Neuronal stem cell (in vitro differentiated cells): ENCODE data around the gene NGFR.
A peak's percentile ranks its signal among the peaks of the same experiment; 100 is the strongest.

ENCODE experiments used
- DNase-seq: peaks from one replicate; pipeline ENCODE4 v3.0.0-alpha.2; 2013; ENCODE audit warnings: low spot score
- H2AFZ ChIP-seq: one replicate; pipeline ENCODE4 v1.6.1; 2013; ENCODE audit warnings: mild to moderate bottlenecking, low read length, inconsistent platforms
- H2AK5ac ChIP-seq: 2 replicates; pipeline ENCODE4 v1.6.1; 2013; ENCODE audit warnings: low read depth, mild to moderate bottlenecking, inconsistent platforms, low read length, moderate library complexity, mixed read lengths
- H2BK120ac ChIP-seq: 2 replicates; pipeline ENCODE4 v1.6.1; 2013; ENCODE audit warnings: low read depth, mild to moderate bottlenecking, inconsistent platforms, low read length, moderate library complexity, mixed read lengths
- H2BK12ac ChIP-seq: one replicate; pipeline ENCODE4 v1.6.1; 2013; ENCODE audit warnings: low read length, inconsistent platforms
- H2BK15ac ChIP-seq: 2 replicates; pipeline ENCODE4 v1.6.1; 2013; ENCODE audit warnings: mild to moderate bottlenecking, low read length, inconsistent platforms, mixed read lengths
- H2BK5ac ChIP-seq: one replicate; pipeline ENCODE4 v1.6.1; 2013; ENCODE audit warnings: inconsistent platforms, mild to moderate bottlenecking, low read length, moderate library complexity
- H3K14ac ChIP-seq: one replicate; pipeline ENCODE4 v1.6.1; 2013; ENCODE audit warnings: low read length, inconsistent platforms
- H3K18ac ChIP-seq: 2 replicates; pipeline ENCODE4 v1.6.1; 2013; ENCODE audit warnings: low read length, inconsistent platforms
- H3K23ac ChIP-seq: 2 replicates; pipeline ENCODE4 v1.6.1; 2013; ENCODE audit warnings: low read depth, mild to moderate bottlenecking, mixed read lengths, low read length, inconsistent platforms; ENCODE audit not compliant: poor library complexity
- H3K27ac ChIP-seq: replicated peaks from 3 replicates; pipeline ENCODE4 v1.5.1; 2013; ENCODE audit warnings: low read length, inconsistent platforms
- H3K27me3 ChIP-seq, 3 experiments: 2 replicates each; pipeline ENCODE4 v1.6.1; 2013; ENCODE audit warnings: low read length in 3 of 3, mild to moderate bottlenecking in 2 of 3, inconsistent platforms in 1 of 3, low read depth in 1 of 3, mixed read lengths in 1 of 3, moderate library complexity in 1 of 3; ENCODE audit not compliant: control insufficient read depth in 3 of 3, insufficient read depth in 3 of 3
- H3K36me3 ChIP-seq, 2 donors: replicated peaks in 1 of 2; 2 replicates each; pipeline ENCODE4 v1.6.1; 2013; ENCODE audit warnings: low read length in 2 of 2; ENCODE audit not compliant: control insufficient read depth in 2 of 2, insufficient read depth in 2 of 2
- H3K4ac ChIP-seq: 2 replicates; pipeline ENCODE4 v1.6.1; 2013; ENCODE audit warnings: inconsistent platforms, mild to moderate bottlenecking, low read length, moderate library complexity
- H3K4me1 ChIP-seq, 2 donors: 1 replicate in 1 of 2; 2 replicates in 1 of 2; pipeline ENCODE4 v1.6.1; 2013; ENCODE audit warnings: low read length in 2 of 2, low read depth in 1 of 2; ENCODE audit not compliant: control insufficient read depth in 2 of 2, insufficient read depth in 1 of 2
- H3K4me2 ChIP-seq: one replicate; pipeline ENCODE4 v1.6.1; 2013; ENCODE audit warnings: mild to moderate bottlenecking, low read length, inconsistent platforms; ENCODE audit not compliant: insufficient read depth, poor library complexity, severe bottlenecking
- H3K4me3 ChIP-seq, 2 donors: 2 replicates each; pipeline ENCODE4 v1.5.1; 2013; ENCODE audit warnings: low read length in 2 of 2, mild to moderate bottlenecking in 2 of 2, inconsistent platforms in 1 of 2, moderate library complexity in 1 of 2
- H3K79me1 ChIP-seq: one replicate; pipeline ENCODE4 v1.6.1; 2013; ENCODE audit warnings: low read depth, mild to moderate bottlenecking, inconsistent platforms, low read length, moderate library complexity
- H3K9ac ChIP-seq: one replicate; pipeline ENCODE4 v1.6.1; 2013; ENCODE audit warnings: mild to moderate bottlenecking, low read depth, low read length, inconsistent platforms; ENCODE audit not compliant: poor library complexity
- H3K9me3 ChIP-seq, 2 donors: replicated peaks in 1 of 2; 2 replicates each; pipeline versions ENCODE3 to v1.6.1; 2013; ENCODE audit warnings: low read length in 2 of 2, mild to moderate bottlenecking in 2 of 2, inconsistent platforms in 1 of 2, low read depth in 1 of 2, mixed read lengths in 1 of 2, moderate library complexity in 1 of 2; ENCODE audit not compliant: control insufficient read depth in 2 of 2, insufficient read depth in 1 of 2
- H4K8ac ChIP-seq: one replicate; pipeline ENCODE4 v1.6.1; 2013; ENCODE audit warnings: low read depth, mild to moderate bottlenecking, inconsistent platforms, low read length, moderate library complexity
- H4K91ac ChIP-seq: one replicate; pipeline ENCODE4 v1.6.1; 2013; ENCODE audit warnings: low read length, low read depth, mild to moderate bottlenecking, inconsistent platforms; ENCODE audit not compliant: poor library complexity
- WGBS, 2 donors: extraction: QIAGEN DNeasy Blood & Tissue Kit; methylation state at CpG; one replicate each; pipeline ENCODE4 v1.1.7; 2013; ENCODE audit warnings: missing lambda C conversion rate in 2 of 2, mixed read lengths in 1 of 2; ENCODE audit not compliant: insufficient read length in 2 of 2, insufficient replicate concordance in 1 of 2; ENCODE audit errors: extremely low coverage in 2 of 2; 5-methylcytosine and 5-hydroxymethylcytosine counted together

The NGFR gene

DNA sequence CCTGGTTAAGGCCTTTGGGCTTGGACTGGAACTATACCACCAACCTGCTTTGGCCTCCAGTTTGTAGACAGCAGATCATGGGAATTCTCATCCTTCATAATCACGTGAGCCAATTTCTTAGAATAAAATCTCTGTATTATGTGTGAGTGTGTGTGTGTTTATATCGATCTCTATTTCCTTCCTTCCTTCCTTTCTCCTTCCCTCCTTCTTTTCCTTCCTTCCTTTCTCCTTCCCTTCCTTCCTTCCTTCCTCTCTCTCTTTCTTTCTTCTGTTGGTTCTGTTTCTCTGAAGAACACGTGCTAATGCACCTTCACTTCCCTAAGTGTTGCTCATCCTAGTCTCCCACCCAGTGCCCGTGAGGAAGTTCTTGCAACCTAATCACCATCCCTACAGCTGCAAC is 44.9 kb upstream of the NGFR start:
- Histone ChIP-seq H2AFZ (no peak overlapping the region), H3K27ac (no peak overlapping the region), H3K36me3 (no peaks in the 10 kb centered on the region), H2BK12ac (no peak overlapping the region), H3K79me1 (no peaks in the 10 kb centered on the region), H3K4me3 (no peak overlapping the region), H3K4ac (no peak overlapping the region), H2BK15ac (no peak overlapping the region), H2BK120ac (no peak overlapping the region), H4K8ac (no peak overlapping the region), H3K4me1 (peaks cover 7 to 28% of the 10 kb centered on the region in 2 donors), H3K4me2 (no peak overlapping the region), H3K23ac (no peak overlapping the region), H2AK5ac (no peak overlapping the region), H3K9me3 (no peaks in the 10 kb centered on the region), H3K14ac (no peak overlapping the region), H3K9ac (no peak overlapping the region), H3K18ac (no peak overlapping the region), H4K91ac (no peak overlapping the region), H3K27me3 (peaks cover 0 to 60% (median 0%) of the 10 kb centered on the region in 3 experiments), H2BK5ac (no peak overlapping the region)
- DNase-seq, result no peak
- WGBS, 2 donors, result no CpG with 5 or more reads among the region's 4 CpGs

DNA sequence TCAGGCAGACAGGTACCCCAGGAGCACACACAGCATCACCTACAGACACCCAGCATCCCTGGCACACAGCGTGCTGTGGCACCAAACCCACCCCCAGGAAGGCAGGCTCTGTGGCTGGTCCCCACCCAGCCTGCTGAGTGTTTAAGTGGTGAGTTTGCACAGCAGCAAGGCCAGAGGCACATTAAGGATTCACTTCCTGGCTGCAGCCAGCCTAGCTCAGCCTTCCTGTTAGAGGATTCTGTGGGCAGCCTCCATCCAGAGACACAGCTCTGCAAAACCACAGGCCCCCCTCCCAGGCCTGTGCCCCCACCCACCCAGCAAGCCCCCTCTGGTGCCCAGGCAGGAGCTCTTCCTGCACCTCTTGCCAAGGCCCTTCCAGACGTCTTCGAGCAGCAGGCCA is 44.4 kb upstream of the NGFR start:
- DNase-seq, result no peak

GRCh38 chr17:49452201-49452600 is 42.9 kb upstream of the NGFR start:
- H3K4me2 ChIP-seq, result no peak overlapping the region
- no peak overlapping the region for H3K9ac ChIP-seq
- WGBS, 2 donors, result no CpG with 5 or more reads among the region's 5 CpGs
- peaks cover 0 to 61% (median 0%) of the 10 kb centered on the region in 3 experiments for H3K27me3 ChIP-seq
- H3K36me3 ChIP-seq, result no peaks in the 10 kb centered on the region
- no peak overlapping the region for H3K27ac ChIP-seq
- H3K4me1 ChIP-seq, result peaks cover 7 to 31% of the 10 kb centered on the region in 2 donors
- no peak overlapping the region for H2BK5ac ChIP-seq
- no peak overlapping the region for H4K8ac ChIP-seq
- H2AFZ ChIP-seq, result no peak overlapping the region
- DNase-seq, result no peak
- no peak overlapping the region for H2BK12ac ChIP-seq
- H4K91ac ChIP-seq, result no peak overlapping the region
- H2AK5ac ChIP-seq, result peak overlapping the region; percentile 51
- H3K23ac ChIP-seq, result no peak overlapping the region
- no peak overlapping the region for H3K14ac ChIP-seq
- no peaks in the 10 kb centered on the region for H3K79me1 ChIP-seq
- peak overlapping the region; percentile 66 for H3K18ac ChIP-seq
- H2BK120ac ChIP-seq, result no peak overlapping the region
- H3K9me3 ChIP-seq, result no peaks in the 10 kb centered on the region
- H3K4ac ChIP-seq, result no peak overlapping the region
- no peak overlapping the region for H3K4me3 ChIP-seq
- H2BK15ac ChIP-seq, result peak overlapping the region; percentile 93

More for the DNA sequence above, 44.4 kb upstream of the NGFR start:
- no peak overlapping the region for H3K4ac ChIP-seq
- H3K9me3 ChIP-seq, result no peaks in the 10 kb centered on the region
- H3K79me1 ChIP-seq, result no peaks in the 10 kb centered on the region
- no peak overlapping the region for H2BK12ac ChIP-seq
- H3K4me1 ChIP-seq, result peaks cover 7 to 29% of the 10 kb centered on the region in 2 donors
- H2BK15ac ChIP-seq, result peak overlapping the region; percentile 41
- H3K14ac ChIP-seq, result no peak overlapping the region
- H3K4me3 ChIP-seq, result no peak overlapping the region
- peak overlapping the region; percentile 4 for H2BK5ac ChIP-seq
- no peak overlapping the region for H3K4me2 ChIP-seq
- H4K8ac ChIP-seq, result no peak overlapping the region
- peak overlapping the region; percentile 62 for H2BK120ac ChIP-seq
- H2AK5ac ChIP-seq, result peak overlapping the region; percentile 80
- no CpG with 5 or more reads among the region's 3 CpGs for WGBS, 2 donors
- no peaks in the 10 kb centered on the region for H3K36me3 ChIP-seq
- no peak overlapping the region for H3K23ac ChIP-seq
- peak overlapping the region; percentile 39 for H3K18ac ChIP-seq
- H4K91ac ChIP-seq, result no peak overlapping the region
- H2AFZ ChIP-seq, result peak overlapping the region; percentile 47
- no peak overlapping the region for H3K27ac ChIP-seq
- peaks cover 0 to 58% (median 0%) of the 10 kb centered on the region in 3 experiments for H3K27me3 ChIP-seq
- no peak overlapping the region for H3K9ac ChIP-seq

- H3K14ac ChIP-seq, result no peak overlapping the region
- H3K4ac ChIP-seq, result no peak overlapping the region
- H3K18ac ChIP-seq, result peak overlapping the region; percentile 58
- H2AK5ac ChIP-seq, result peak overlapping the region; percentile 81
- no peak overlapping the region for H2BK120ac ChIP-seq
- H3K4me3 ChIP-seq, result no peak overlapping the region
- H3K79me1 ChIP-seq, result no peaks in the 10 kb centered on the region
- H3K23ac ChIP-seq, result no peak overlapping the region
- H3K27ac ChIP-seq, result no peak overlapping the region
- peak overlapping the region; percentile 18 for H3K9ac ChIP-seq
- H3K9me3 ChIP-seq, result no peaks in the 10 kb centered on the region
- peak overlapping the region; percentile 68 for H4K91ac ChIP-seq
- no peaks in the 10 kb centered on the region for H3K36me3 ChIP-seq
- H3K4me2 ChIP-seq, result no peak overlapping the region
- peak overlapping the region; percentile 93 for H2BK15ac ChIP-seq
- no peak overlapping the region for H2AFZ ChIP-seq
- peak overlapping the region; percentile 59 for H2BK12ac ChIP-seq
- H2BK5ac ChIP-seq, result no peak overlapping the region
- WGBS, 2 donors, result no CpG with 5 or more reads among the region's 5 CpGs
- H3K27me3 ChIP-seq, result peaks cover 0 to 64% (median 0%) of the 10 kb centered on the region in 3 experiments
- peaks cover 7 to 31% of the 10 kb centered on the region in 2 donors for H3K4me1 ChIP-seq
- H4K8ac ChIP-seq, result no peak overlapping the region
- DNase-seq, result no peak
Observed at GRCh38 chr17:49452661-49453060, 42.4 kb upstream of the NGFR start.
